Mucosa of stomach (tissue), 1 donor: ENCODE data around the gene IGHMBP2.

Experiments
- H3K27me3 ChIP-seq: one replicate; pipeline ENCODE4 v1.7.0; 2013; ENCODE audit warnings: mild to moderate bottlenecking, low read length; ENCODE audit not compliant: control insufficient read depth, insufficient read depth
- H3K36me3 ChIP-seq: one replicate; pipeline ENCODE4 v1.7.0; 2013; ENCODE audit warnings: low read length; ENCODE audit not compliant: control insufficient read depth, insufficient read depth
- H3K4me1 ChIP-seq: one replicate; pipeline ENCODE4 v1.7.0; 2013; ENCODE audit warnings: mild to moderate bottlenecking, low read length; ENCODE audit not compliant: control insufficient read depth, insufficient read depth
- H3K4me3 ChIP-seq: one replicate; pipeline ENCODE4 v1.7.0; 2013; ENCODE audit warnings: low read length
- H3K9ac ChIP-seq: one replicate; pipeline ENCODE4 v1.7.0; 2013; ENCODE audit warnings: mild to moderate bottlenecking, low read length, moderate library complexity
- H3K9me3 ChIP-seq: one replicate; pipeline ENCODE4 v1.7.0; 2013; ENCODE audit warnings: mild to moderate bottlenecking, low read length, moderate library complexity; ENCODE audit not compliant: control insufficient read depth
- donor health status: Pancreatic carcinoma.

The IGHMBP2 gene

DNA sequence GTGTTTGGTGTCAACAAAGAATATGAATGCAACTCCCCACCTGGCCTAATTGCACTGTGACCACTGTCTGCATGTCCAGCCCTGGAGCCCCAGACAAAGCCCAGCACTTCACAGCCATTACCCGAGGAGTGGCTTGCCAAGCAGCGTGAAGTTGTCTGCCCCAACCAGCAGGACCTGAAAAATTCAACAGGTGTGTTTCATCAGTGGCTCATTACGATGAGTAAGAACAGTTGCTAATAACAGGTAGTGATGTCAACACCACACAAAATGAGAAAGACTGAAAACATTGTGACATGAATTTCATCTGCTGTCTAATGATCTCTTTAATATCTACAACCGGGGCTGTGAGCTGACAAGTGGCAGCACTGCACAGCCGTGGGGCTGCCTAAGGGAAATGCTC, 10.4 kb upstream of the IGHMBP2 start:
- H3K4me3 ChIP-seq: no peak overlapping the region
- no peaks in the 10 kb centered on the region for H3K36me3 ChIP-seq
- H3K9me3 ChIP-seq: no peaks in the 10 kb centered on the region
- no peak overlapping the region for H3K9ac ChIP-seq
- H3K4me1 ChIP-seq: no peaks in the 10 kb centered on the region
- no peaks in the 10 kb centered on the region for H3K27me3 ChIP-seq

DNA sequence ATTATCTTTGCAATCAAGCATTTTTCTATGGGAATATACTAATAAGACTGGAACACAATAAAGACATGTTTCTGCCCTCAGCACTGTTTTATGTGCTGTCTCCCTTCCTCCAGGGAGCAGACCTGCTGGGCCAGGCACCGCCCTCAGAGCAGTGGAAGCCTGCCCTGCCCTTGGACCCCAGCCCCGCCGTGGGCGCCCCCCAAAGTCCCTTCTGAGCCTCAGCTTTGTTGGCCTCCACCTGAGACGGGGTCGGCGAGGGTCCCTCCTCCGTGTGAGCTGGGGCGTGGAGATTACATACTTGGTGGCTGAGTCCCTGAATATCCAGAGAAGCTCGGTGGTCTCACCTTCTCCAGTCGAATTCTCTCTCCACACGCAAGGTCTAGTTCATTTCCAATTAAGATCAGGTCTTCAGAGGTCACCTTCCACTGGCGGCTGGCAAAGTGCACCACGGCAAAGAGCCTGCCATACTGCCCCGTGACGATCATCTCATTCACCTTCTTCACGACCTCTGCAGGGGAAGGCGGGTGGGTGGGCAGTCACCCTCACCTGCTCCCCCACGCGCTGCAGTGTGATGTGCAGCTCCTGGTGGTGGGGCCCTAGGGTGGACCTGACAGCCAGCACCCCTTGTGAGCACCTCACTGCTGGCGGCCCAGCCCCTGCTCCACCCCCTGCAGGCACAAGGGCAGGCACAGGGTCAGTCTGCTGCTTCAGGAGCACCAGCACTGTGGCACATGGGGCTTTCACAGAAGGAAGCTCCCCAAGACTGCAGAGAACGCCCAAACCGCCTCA, 7.3 kb upstream of the IGHMBP2 start:
- Histone ChIP-seq H3K27me3 (no peaks in the 10 kb centered on the region), H3K36me3 (no peaks in the 10 kb centered on the region), H3K9me3 (no peaks in the 10 kb centered on the region), H3K9ac (no peak overlapping the region), H3K4me1 (no peaks in the 10 kb centered on the region), H3K4me3 (no peak overlapping the region)

DNA sequence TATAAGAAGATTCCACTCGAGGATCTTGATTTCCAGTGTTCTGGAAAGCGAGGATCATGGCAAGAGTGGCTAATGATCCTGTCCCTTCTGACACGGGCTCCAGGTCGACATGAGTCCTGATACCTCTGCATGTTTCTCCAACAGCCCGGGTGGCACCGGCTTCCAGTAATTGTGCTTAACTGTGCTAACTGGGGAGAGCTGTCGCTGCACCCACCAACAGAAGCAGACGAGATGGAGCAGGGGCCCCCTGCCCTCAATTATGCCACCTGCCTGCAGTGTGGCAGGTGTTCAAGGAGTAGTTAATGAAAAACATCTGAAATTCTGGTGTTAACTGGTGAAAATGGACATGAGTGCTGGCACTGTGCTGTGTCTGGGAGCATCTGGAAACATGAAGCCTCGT, 6.2 kb upstream of the IGHMBP2 start:
- no peaks in the 10 kb centered on the region for H3K36me3 ChIP-seq
- H3K27me3 ChIP-seq: no peaks in the 10 kb centered on the region
- H3K4me3 ChIP-seq: no peak overlapping the region
- H3K4me1 ChIP-seq: no peaks in the 10 kb centered on the region
- no peak overlapping the region for H3K9ac ChIP-seq
- no peaks in the 10 kb centered on the region for H3K9me3 ChIP-seq

DNA sequence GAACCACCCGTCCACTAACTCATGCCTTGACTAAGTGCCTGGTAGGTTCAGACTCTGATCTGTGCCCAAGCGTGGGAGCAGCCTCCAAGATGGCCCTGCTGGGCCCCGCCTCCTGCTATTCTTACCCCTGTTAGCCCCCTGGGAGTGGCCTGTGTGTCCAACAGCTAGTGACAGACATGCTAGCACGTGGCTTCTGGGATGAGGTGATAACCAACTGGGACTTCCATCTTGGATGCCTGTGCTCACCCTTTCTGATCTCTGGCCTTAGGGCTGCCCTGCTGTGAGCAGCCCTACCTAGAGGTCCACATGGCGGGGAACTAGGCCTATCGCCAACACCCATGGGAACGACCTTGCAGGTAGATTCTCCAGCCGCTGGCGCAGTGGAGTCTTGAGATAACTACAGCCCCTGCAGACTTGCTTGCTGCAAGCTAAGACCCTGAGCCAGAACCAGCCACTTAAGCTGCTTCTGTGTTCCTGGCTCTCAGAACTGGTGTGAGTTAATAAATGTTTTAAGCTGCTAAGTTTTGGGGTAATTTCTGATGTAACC, 2.8 kb upstream of the IGHMBP2 start:
- Histone ChIP-seq H3K4me1 (peaks cover 7% of the 10 kb centered on the region), H3K9ac (no peak overlapping the region), H3K36me3 (no peaks in the 10 kb centered on the region)

DNA sequence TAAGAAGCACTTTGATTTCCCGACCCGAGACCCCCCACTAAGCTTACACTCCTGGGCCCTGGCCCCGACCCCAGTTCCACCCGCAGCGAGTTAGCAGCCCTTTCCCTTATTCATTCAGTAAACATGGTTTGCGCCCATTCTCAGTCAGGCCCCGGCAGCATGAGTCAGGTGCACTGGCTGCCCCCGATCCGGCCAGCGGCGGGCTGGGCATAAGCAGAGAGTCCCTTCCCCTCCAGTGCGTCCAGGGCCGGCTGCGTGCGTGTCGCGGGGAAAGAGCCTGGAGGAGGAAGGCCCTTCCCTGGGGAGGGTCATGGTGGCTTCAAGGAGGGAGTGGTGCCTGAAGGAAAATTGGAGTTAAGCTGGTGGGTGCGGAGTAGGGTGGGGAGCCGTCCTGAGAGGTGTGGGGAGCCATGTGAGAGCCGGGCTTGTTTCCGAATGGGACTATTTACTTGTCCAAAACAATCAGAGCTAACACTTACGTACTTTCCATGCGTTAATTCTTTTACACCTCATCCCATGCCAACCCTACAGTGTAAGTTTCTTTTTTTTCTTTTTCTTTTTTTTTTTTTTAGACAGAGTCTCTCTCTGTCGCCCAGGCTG, 657 bp downstream of the IGHMBP2 start:
- H3K4me1 ChIP-seq: peaks cover 7% of the 10 kb centered on the region
- H3K4me3 ChIP-seq: peak overlapping the region; percentile 73
- H3K9ac ChIP-seq: peak overlapping the region; percentile 85
- no peaks in the 10 kb centered on the region for H3K27me3 ChIP-seq
- H3K9me3 ChIP-seq: no peaks in the 10 kb centered on the region
- no peaks in the 10 kb centered on the region for H3K36me3 ChIP-seq

More for the DNA sequence above, 2.8 kb upstream of the IGHMBP2 start:
- no peaks in the 10 kb centered on the region for H3K27me3 ChIP-seq
- no peak overlapping the region for H3K4me3 ChIP-seq
- no peaks in the 10 kb centered on the region for H3K9me3 ChIP-seq

DNA sequence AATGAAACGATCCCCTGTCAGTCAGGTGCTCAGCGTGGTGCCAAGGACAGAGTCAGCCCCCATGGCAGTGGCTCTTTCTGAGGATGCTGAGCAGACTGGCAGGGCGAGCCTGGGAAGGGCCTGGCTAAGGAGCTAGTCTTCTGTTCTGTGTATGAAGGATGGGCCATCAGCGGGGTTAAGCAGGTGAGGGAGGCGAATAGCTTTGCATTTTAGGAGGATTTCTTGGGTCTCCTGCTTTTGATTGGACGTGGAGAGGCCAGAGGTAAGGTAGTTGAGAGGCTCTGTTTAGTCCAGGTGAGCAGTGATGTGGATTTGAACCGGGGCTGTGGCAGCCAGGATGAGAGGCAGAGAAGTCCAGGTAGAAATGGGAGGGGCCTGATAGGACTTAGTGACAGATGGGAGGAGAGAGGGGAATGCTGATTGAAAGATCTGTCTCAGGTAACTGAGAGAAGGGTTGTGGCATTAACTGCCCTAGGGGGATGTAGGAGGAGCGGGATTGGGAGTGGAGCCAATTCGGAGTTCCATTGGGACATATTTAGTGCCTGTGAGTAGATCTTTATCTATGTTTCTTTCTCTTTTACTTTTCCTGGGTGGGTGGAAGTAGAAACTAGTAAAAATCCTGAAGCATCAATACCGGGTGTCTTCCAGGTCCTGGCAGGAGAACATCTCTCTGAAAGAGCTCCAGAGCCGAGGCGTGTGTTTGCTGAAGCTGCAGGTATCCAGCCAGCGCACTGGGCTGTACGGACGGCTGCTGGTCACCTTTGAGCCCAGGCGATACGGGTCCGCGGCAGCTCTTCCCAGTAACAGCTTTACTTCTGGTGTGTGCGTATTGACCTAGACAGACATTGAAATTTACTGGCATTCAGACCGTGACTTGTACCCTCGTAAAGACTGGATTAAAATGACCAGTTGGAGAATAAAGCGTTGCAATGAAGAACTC, 2.0 kb downstream of the IGHMBP2 start:
- H3K9ac ChIP-seq: no peak overlapping the region
- peaks cover 7% of the 10 kb centered on the region for H3K4me1 ChIP-seq
- H3K27me3 ChIP-seq: no peaks in the 10 kb centered on the region
- H3K9me3 ChIP-seq: no peaks in the 10 kb centered on the region
- no peaks in the 10 kb centered on the region for H3K36me3 ChIP-seq
- H3K4me3 ChIP-seq: no peak overlapping the region

DNA sequence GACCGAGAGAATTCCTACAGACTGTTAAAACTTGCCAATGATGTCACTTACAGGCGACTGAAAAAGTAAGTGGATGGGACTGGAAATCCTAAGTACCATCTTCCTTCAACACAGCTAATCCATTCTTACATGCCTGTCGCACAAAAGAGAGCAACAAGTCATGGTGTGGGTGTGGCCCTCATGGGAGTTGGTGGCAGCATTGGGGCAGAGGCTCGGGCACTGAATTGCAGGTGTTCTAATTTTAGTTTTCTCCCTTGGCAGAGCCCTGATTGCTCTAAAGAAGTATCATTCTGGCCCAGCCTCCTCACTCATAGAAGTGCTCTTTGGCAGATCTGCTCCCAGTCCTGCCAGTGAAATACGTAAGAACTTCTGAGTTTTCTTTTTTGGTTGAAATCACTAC, 4.6 kb downstream of the IGHMBP2 start:
- Histone ChIP-seq H3K27me3 (no peaks in the 10 kb centered on the region), H3K4me3 (no peak overlapping the region), H3K9ac (no peak overlapping the region), H3K36me3 (peaks cover 4% of the 10 kb centered on the region), H3K9me3 (no peaks in the 10 kb centered on the region), H3K4me1 (no peaks in the 10 kb centered on the region)

DNA sequence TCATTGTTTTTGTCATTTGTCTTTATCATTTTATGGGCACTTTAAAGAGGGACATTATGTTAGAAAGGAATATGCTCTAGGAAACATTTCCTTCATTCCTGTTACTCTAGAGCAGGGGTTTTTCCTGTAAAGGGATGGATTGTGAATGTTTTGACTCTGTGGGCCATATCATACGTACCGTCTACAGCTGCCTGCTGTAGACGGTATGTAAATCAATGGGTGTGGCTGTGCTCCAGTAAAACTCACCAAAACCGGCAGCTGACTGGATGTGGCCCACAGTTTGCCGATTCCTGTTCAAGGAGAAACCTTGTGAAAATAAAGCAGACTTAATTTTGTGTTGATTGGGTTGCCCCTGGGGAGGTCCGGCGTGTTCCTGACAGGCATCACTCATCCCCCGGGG, 7.3 kb downstream of the IGHMBP2 start:
- H3K4me1 ChIP-seq: no peaks in the 10 kb centered on the region
- H3K9me3 ChIP-seq: no peaks in the 10 kb centered on the region
- H3K4me3 ChIP-seq: no peak overlapping the region
- H3K36me3 ChIP-seq: peaks cover 6% of the 10 kb centered on the region
- H3K9ac ChIP-seq: no peak overlapping the region
- H3K27me3 ChIP-seq: no peaks in the 10 kb centered on the region

DNA sequence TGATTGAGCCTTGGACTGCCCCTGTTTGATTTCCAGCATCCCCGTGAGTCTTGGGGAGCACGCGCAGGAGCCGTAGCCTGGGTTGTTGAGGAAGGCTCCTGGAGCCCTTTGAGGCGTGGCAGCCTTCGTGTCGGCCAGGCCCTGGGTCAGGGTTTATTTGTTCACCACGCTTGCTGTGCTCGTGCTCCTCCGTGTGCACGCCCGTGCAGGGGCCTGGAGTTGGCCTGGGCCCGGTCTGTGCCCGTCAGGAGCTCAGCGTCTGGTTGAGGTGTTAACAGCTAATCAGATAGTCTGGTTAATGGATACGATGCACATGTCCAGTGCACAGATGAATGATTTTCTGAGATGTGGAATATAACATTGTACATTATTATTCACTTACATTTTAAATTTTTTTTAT, 8.0 kb downstream of the IGHMBP2 start:
- Histone ChIP-seq H3K27me3 (no peaks in the 10 kb centered on the region), H3K36me3 (peaks cover 13% of the 10 kb centered on the region), H3K4me3 (no peak overlapping the region), H3K4me1 (no peaks in the 10 kb centered on the region), H3K9me3 (no peaks in the 10 kb centered on the region), H3K9ac (no peak overlapping the region)

DNA sequence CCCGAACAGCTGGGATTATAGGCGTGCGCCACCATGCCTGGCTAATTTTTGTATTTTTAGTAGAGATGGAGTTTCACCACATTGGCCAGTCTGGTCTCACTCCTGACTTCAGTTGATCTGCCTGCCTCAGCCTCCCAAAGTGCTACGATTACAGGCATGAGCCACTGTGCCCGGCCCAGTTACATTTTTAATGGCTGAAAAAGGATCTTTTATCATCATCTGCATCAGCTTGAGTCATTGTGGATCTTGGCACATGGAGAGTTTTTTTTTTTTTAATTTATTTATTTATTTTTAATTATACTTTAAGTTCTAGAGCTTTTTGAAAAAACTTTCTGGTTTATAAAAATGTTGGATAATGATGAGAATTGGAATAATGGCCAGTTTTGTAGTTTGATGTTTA, 8.6 kb downstream of the IGHMBP2 start:
- Histone ChIP-seq H3K27me3 (no peaks in the 10 kb centered on the region), H3K36me3 (peaks cover 13% of the 10 kb centered on the region), H3K9me3 (no peaks in the 10 kb centered on the region), H3K4me1 (no peaks in the 10 kb centered on the region), H3K4me3 (no peak overlapping the region), H3K9ac (no peak overlapping the region)

DNA sequence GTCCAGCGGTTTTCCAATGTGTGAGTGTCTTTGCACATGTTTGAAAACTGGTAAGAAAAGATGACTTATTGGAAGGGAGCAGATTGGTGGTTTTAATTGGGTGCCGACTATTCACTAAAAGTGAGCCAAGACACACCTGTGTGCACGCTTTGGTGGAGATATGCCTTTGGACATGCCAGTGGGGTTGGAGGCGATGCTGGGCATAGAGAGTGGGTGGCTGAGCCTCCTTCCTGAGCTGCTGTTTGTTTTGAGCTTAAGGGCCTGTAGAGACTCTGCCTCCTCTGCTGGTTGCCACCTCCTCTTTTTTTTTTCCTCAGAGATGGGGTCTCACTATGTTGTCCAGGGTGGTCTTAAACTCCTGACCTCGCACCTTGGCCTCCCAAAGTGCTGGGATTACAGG, 9.5 kb downstream of the IGHMBP2 start:
- Histone ChIP-seq H3K27me3 (no peaks in the 10 kb centered on the region), H3K9ac (no peak overlapping the region), H3K36me3 (peaks cover 13% of the 10 kb centered on the region), H3K4me1 (no peaks in the 10 kb centered on the region), H3K9me3 (no peaks in the 10 kb centered on the region), H3K4me3 (no peak overlapping the region)

DNA sequence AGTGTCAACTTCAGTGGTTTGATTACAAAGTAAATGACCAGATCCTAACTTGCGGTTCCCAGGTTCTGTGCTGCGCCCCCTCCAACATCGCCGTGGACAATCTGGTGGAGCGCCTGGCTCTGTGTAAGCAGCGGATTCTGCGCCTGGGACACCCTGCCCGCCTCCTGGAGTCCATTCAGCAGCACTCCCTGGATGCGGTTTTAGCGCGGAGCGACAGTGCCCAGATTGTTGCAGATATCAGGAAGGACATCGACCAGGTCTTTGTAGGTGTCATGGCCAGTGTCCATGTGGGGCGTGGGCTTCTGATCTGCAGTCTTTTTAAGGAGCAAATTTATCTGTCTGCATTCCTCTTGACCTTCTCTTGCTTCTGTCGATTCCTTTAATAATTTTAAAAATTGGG, 11.1 kb downstream of the IGHMBP2 start:
- Histone ChIP-seq H3K9ac (no peak overlapping the region), H3K36me3 (peaks cover 13% of the 10 kb centered on the region), H3K4me1 (no peaks in the 10 kb centered on the region), H3K9me3 (no peaks in the 10 kb centered on the region), H3K27me3 (no peaks in the 10 kb centered on the region), H3K4me3 (no peak overlapping the region)
